ENCODE data around the gene GALNT6. TPM values are rescaled to one million over a fixed set of nuclear protein-coding genes. Genes with fewer than 3 reads are reported as not detected.
"Not testable (repeated sequence)": the region's sequence is repeated elsewhere in the genome, so short reads cannot be mapped to it uniquely, and the experiment has no call there.

GALNT6 gene
- total RNA-seq, 2 donors from 2014 or later = 2.5 to 8.8 TPM

- Mint-ChIP-seq H3K9me3 (no peaks in the 10 kb centered on the region), H3K27ac (peak within 1 kb of the TSS; percentile 95 to 97), H3K36me3 (peaks cover 10 to 18% of the 10 kb centered on the region in 2 donors)
- ATAC-seq (peak; percentile 75 to 78), DNase-seq (ENCODE audit: low spot score in 2 of 2) (peak; percentile 61 to 84)
These were observed 67.0 kb downstream of the GALNT6 start, which contains the start of gene BIN2 for GRCh38 chr12:51323966-51324895. Gene BIN2 (minus strand): TSS chr12:51324174. CDS start chr12:51324102, 72 bp downstream.

GRCh38 chr12:51323317-51323960, 67.8 kb downstream of the GALNT6 start:
- H3K9me3 Mint-ChIP-seq = no peaks in the 10 kb centered on the region
- ATAC-seq (peak; percentile 57 to 62), DNase-seq (ENCODE audit: low spot score in 2 of 2) (peak; percentile 39 to 71)
- peaks cover 10 to 23% of the 10 kb centered on the region in 2 donors for H3K36me3 Mint-ChIP-seq
- H3K27ac Mint-ChIP-seq = peak overlapping the region; percentile 95 to 97

- ATAC-seq = peak; percentile 57 to 69
- peaks cover 10 to 24% of the 10 kb centered on the region in 2 donors for H3K36me3 Mint-ChIP-seq
- peak overlapping the region; percentile 17 to 97 for H3K27ac Mint-ChIP-seq
These were observed 68.8 kb downstream of the GALNT6 start for GRCh38 chr12:51322452-51322851.

GRCh38 chr12:51321882-51322281, 69.3 kb downstream of the GALNT6 start:
- H3K36me3 Mint-ChIP-seq = peaks cover 10 to 24% of the 10 kb centered on the region in 2 donors
- ATAC-seq (no peak), DNase-seq (ENCODE audit: low spot score in 2 of 2) (no peak)
- H3K27ac Mint-ChIP-seq = peak overlapping the region; percentile 44 to 97
- H3K9me3 Mint-ChIP-seq = no peaks in the 10 kb centered on the region

More at GRCh38 chr12:51322452-51322851, 68.8 kb downstream of the GALNT6 start:
- no peaks in the 10 kb centered on the region for H3K9me3 Mint-ChIP-seq
- peak in 1 of 2 donors; percentile 62 for DNase-seq (ENCODE audit: low spot score in 2 of 2)

- DNase-seq (ENCODE audit: low spot score in 2 of 2) (no peak), ATAC-seq (no peak)
- Mint-ChIP-seq H3K27ac (peak overlapping the region; percentile 27 to 97), H3K36me3 (peaks cover 10 to 24% of the 10 kb centered on the region in 2 donors), H3K9me3 (no peaks in the 10 kb centered on the region)
These were observed 70.4 kb downstream of the GALNT6 start for GRCh38 chr12:51320695-51321320.

GRCh38 chr12:51320311-51320694, 70.9 kb downstream of the GALNT6 start:
- ATAC-seq = no peak
- no peak for DNase-seq (ENCODE audit: low spot score in 2 of 2)
- Mint-ChIP-seq H3K27ac (peak overlapping the region in 1 of 2 donors; percentile 97), H3K36me3 (peaks cover 10 to 24% of the 10 kb centered on the region in 2 donors), H3K9me3 (no peaks in the 10 kb centered on the region)

GRCh38 chr12:51318846-51319599, 72.2 kb downstream of the GALNT6 start:
- peaks cover 10 to 24% of the 10 kb centered on the region in 2 donors for H3K36me3 Mint-ChIP-seq
- ATAC-seq (peak; percentile 11 to 33), DNase-seq (ENCODE audit: low spot score in 2 of 2) (no peak)
- no peaks in the 10 kb centered on the region for H3K9me3 Mint-ChIP-seq
- H3K27ac Mint-ChIP-seq = peak overlapping the region; percentile 25 to 72

GRCh38 chr12:51318057-51318806, 73.0 kb downstream of the GALNT6 start:
- ATAC-seq = peak in 1 of 2 donors; percentile 38
- not testable (repeated sequence) for H3K9me3 Mint-ChIP-seq; DNase-seq (ENCODE audit: low spot score in 2 of 2)
- Mint-ChIP-seq H3K27ac (peak overlapping the region in 1 of 2 donors; percentile 72), H3K36me3 (peaks cover 9 to 24% of the 10 kb centered on the region in 2 donors)

GRCh38 chr12:51311389-51311788, 79.8 kb downstream of the GALNT6 start:
- peak overlapping the region in 1 of 2 donors; percentile 66 for H3K27ac Mint-ChIP-seq
- peaks cover 14% of the 10 kb centered on the region in 2 donors for H3K36me3 Mint-ChIP-seq
- ATAC-seq = no peak
- no peaks in the 10 kb centered on the region for H3K9me3 Mint-ChIP-seq
- DNase-seq (ENCODE audit: low spot score in 2 of 2) = no peak

GRCh38 chr12:51307655-51308593, 83.3 kb downstream of the GALNT6 start:
- H3K27ac Mint-ChIP-seq = peak overlapping the region in 1 of 2 donors; percentile 3
- peaks cover 13 to 14% of the 10 kb centered on the region in 2 donors for H3K36me3 Mint-ChIP-seq
- DNase-seq (ENCODE audit: low spot score in 2 of 2) (no peak), ATAC-seq (no peak)
- H3K9me3 Mint-ChIP-seq = no peaks in the 10 kb centered on the region

- DNase-seq (ENCODE audit: low spot score in 2 of 2) (no peak), ATAC-seq (no peak)
- Mint-ChIP-seq H3K27ac (peak overlapping the region in 1 of 2 donors; percentile 74), H3K9me3 (no peaks in the 10 kb centered on the region), H3K36me3 (peaks cover 4 to 10% of the 10 kb centered on the region in 2 donors)
These were observed 84.7 kb downstream of the GALNT6 start for GRCh38 chr12:51306507-51306906.
